Measurements from ENCODE around the gene DRD4. TPM values are rescaled to one million over a fixed set of nuclear protein-coding genes. Genes with fewer than 3 reads are reported as not detected.

The DRD4 gene
- total and polyA plus RNA-seq, 4 donors = 0.05 to 1.1 (median 0.35) TPM; not detected in 1

GRCh38 chr11:627308-627576, 9.8 kb upstream of the DRD4 start:
- H3K4me1 ChIP-seq (ENCODE audit: control insufficient read depth in 5 of 5, insufficient read depth in 5 of 5, low read length in 5 of 5) = peaks cover 0 to 4% (median 0%) of the 10 kb centered on the region in 5 donors
- H3K9me3 ChIP-seq (ENCODE audit: control insufficient read depth in 4 of 4, insufficient read depth in 3 of 4, low read length in 3 of 4) = no peaks in the 10 kb centered on the region
- H3K36me3 ChIP-seq (ENCODE audit: control insufficient read depth in 4 of 4, insufficient read depth in 4 of 4, low read length in 4 of 4) = no peaks in the 10 kb centered on the region
- DNase-seq = no peak
- no peak for TF ChIP-seq CTCF (IDR thresholded peaks at IDR 0.05; ENCODE audit: control extremely low read depth, extremely low read depth)
- no peak for ATAC-seq (ENCODE audit: insufficient read depth, low FRiP score)
- H3K4me3 ChIP-seq = no peak overlapping the region
- peaks cover 0 to 18% (median 11%) of the 10 kb centered on the region in 3 donors for H3K27me3 ChIP-seq (ENCODE audit: control insufficient read depth in 3 of 3, insufficient read depth in 3 of 3, low read length in 2 of 3)
- H3K9ac ChIP-seq (ENCODE audit: insufficient read depth in 1 of 2, low read length in 2 of 2) = no peak overlapping the region
- 17 to 20% methylated on average over 21 to 27 of the region's 28 CpGs for WGBS, 2 donors
- no peak overlapping the region for H3K27ac ChIP-seq (ENCODE audit: low read depth in 1 of 2, low read length in 1 of 2)

GRCh38 chr11:628056-628455, 9.0 kb upstream of the DRD4 start:
- H3K4me3 ChIP-seq = no peak overlapping the region
- H3K9ac ChIP-seq (ENCODE audit: insufficient read depth in 1 of 2, low read length in 2 of 2) = no peak overlapping the region
- WGBS, 2 donors = 93 to 95% methylated on average over 31 of the region's 31 CpGs
- no peaks in the 10 kb centered on the region for H3K9me3 ChIP-seq (ENCODE audit: control insufficient read depth in 4 of 4, insufficient read depth in 3 of 4, low read length in 3 of 4)
- peaks cover 0 to 18% (median 11%) of the 10 kb centered on the region in 3 donors for H3K27me3 ChIP-seq (ENCODE audit: control insufficient read depth in 3 of 3, insufficient read depth in 3 of 3, low read length in 2 of 3)
- DNase-seq = no peak
- no peak for ATAC-seq (ENCODE audit: insufficient read depth, low FRiP score)
- H3K27ac ChIP-seq (ENCODE audit: low read depth in 1 of 2, low read length in 1 of 2) = no peak overlapping the region
- no peaks in the 10 kb centered on the region for H3K36me3 ChIP-seq (ENCODE audit: control insufficient read depth in 4 of 4, insufficient read depth in 4 of 4, low read length in 4 of 4)
- H3K4me1 ChIP-seq (ENCODE audit: control insufficient read depth in 5 of 5, insufficient read depth in 5 of 5, low read length in 5 of 5) = peaks cover 0 to 4% (median 0%) of the 10 kb centered on the region in 5 donors
- TF ChIP-seq CTCF (IDR thresholded peaks at IDR 0.05; ENCODE audit: control extremely low read depth, extremely low read depth) = no peak

- WGBS, 2 donors = 21 to 46% methylated on average over 10 of the region's 10 CpGs
- Histone ChIP-seq H3K27me3 (ENCODE audit: control insufficient read depth in 3 of 3, insufficient read depth in 3 of 3, low read length in 2 of 3) (peaks cover 0 to 18% (median 11%) of the 10 kb centered on the region in 3 donors), H3K9me3 (ENCODE audit: control insufficient read depth in 4 of 4, insufficient read depth in 3 of 4, low read length in 3 of 4) (no peaks in the 10 kb centered on the region), H3K4me3 (no peak overlapping the region), H3K9ac (ENCODE audit: insufficient read depth in 1 of 2, low read length in 2 of 2) (no peak overlapping the region), H3K27ac (ENCODE audit: low read depth in 1 of 2, low read length in 1 of 2) (no peak overlapping the region), H3K36me3 (ENCODE audit: control insufficient read depth in 4 of 4, insufficient read depth in 4 of 4, low read length in 4 of 4) (no peaks in the 10 kb centered on the region), H3K4me1 (ENCODE audit: control insufficient read depth in 5 of 5, insufficient read depth in 5 of 5, low read length in 5 of 5) (peaks cover 0 to 4% (median 0%) of the 10 kb centered on the region in 5 donors)
- DNase-seq = no peak
- no peak for TF ChIP-seq CTCF (IDR thresholded peaks at IDR 0.05; ENCODE audit: control extremely low read depth, extremely low read depth)
- no peak for ATAC-seq (ENCODE audit: insufficient read depth, low FRiP score)
Measured at GRCh38 chr11:629237-629583, 7.9 kb upstream of the DRD4 start.

- no peak for DNase-seq
- no peak overlapping the region for H3K9ac ChIP-seq (ENCODE audit: insufficient read depth in 1 of 2, low read length in 2 of 2)
- H3K27me3 ChIP-seq (ENCODE audit: control insufficient read depth in 3 of 3, insufficient read depth in 3 of 3, low read length in 2 of 3) = peaks cover 0 to 24% (median 10%) of the 10 kb centered on the region in 3 donors
- no peak for TF ChIP-seq CTCF (IDR thresholded peaks at IDR 0.05; ENCODE audit: control extremely low read depth, extremely low read depth)
- no peak for ATAC-seq (ENCODE audit: insufficient read depth, low FRiP score)
- H3K4me3 ChIP-seq = no peak overlapping the region
- H3K36me3 ChIP-seq (ENCODE audit: control insufficient read depth in 4 of 4, insufficient read depth in 4 of 4, low read length in 4 of 4) = no peaks in the 10 kb centered on the region
- H3K4me1 ChIP-seq (ENCODE audit: control insufficient read depth in 5 of 5, insufficient read depth in 5 of 5, low read length in 5 of 5) = peaks cover 0 to 4% (median 0%) of the 10 kb centered on the region in 5 donors
- H3K9me3 ChIP-seq (ENCODE audit: control insufficient read depth in 4 of 4, insufficient read depth in 3 of 4, low read length in 3 of 4) = no peaks in the 10 kb centered on the region
- 94 to 96% methylated on average over 5 of the region's 5 CpGs for WGBS, 2 donors
- H3K27ac ChIP-seq (ENCODE audit: low read depth in 1 of 2, low read length in 1 of 2) = no peak overlapping the region
Measured at GRCh38 chr11:630871-631270, 6.2 kb upstream of the DRD4 start.

Data from lung (tissue), 12 donors.